HG02678 (cell line): ENCODE results near the gene PRSS8.
"Not testable (repeated sequence)": the region's sequence is repeated elsewhere in the genome, so short reads cannot be mapped to it uniquely, and the experiment has no call there.

Source experiments
- ATAC-seq: cut with Tn5 transposase; IDR thresholded peaks from one replicate; pipeline ENCODE4 v1.9.1; 2021; ENCODE audit warnings: mild to moderate bottlenecking, moderate library complexity; ENCODE audit not compliant: unreplicated experiment

The PRSS8 gene

GRCh38 chr16:31135535-31136286 is at the start of gene PRSS8:
Gene PRSS8 (minus strand): TSS chr16:31135727. CDS start chr16:31135498, 229 bp downstream.
- ATAC-seq: no peak

- ATAC-seq: no peak
Observed at GRCh38 chr16:31184888-31185287, 49.4 kb upstream of the PRSS8 start.

- ATAC-seq: no peak
Observed at GRCh38 chr16:31183432-31184428, 48.2 kb upstream of the PRSS8 start.

- ATAC-seq: no peak
Observed at GRCh38 chr16:31182391-31182790, 46.9 kb upstream of the PRSS8 start.

GRCh38 chr16:31181102-31181830 is 45.7 kb upstream of the PRSS8 start:
- no peak for ATAC-seq

GRCh38 chr16:31179747-31180459 is 44.4 kb upstream of the PRSS8 start, which contains the start of gene FUS:
Gene FUS (plus strand): TSS chr16:31180139. CDS start chr16:31180215, 76 bp downstream.
- peak; percentile 57 for ATAC-seq

GRCh38 chr16:31179219-31179746 is 43.8 kb upstream of the PRSS8 start:
- peak; percentile 1 for ATAC-seq

GRCh38 chr16:31177136-31177535 is 41.6 kb upstream of the PRSS8 start:
- no peak for ATAC-seq

- ATAC-seq: not testable (repeated sequence)
Observed at GRCh38 chr16:31170048-31170447, 34.5 kb upstream of the PRSS8 start.

- ATAC-seq: no peak
Observed at GRCh38 chr16:31168848-31169247, 33.3 kb upstream of the PRSS8 start.

GRCh38 chr16:31167315-31167714 is 31.8 kb upstream of the PRSS8 start:
- ATAC-seq: no peak

- no peak for ATAC-seq
Observed at GRCh38 chr16:31157136-31157535, 21.6 kb upstream of the PRSS8 start.

GRCh38 chr16:31150976-31151375 is 15.4 kb upstream of the PRSS8 start:
- not testable (repeated sequence) for ATAC-seq

GRCh38 chr16:31149894-31150890 is 14.7 kb upstream of the PRSS8 start, which contains the start of gene PRSS36:
Gene PRSS36 (minus strand): TSS chr16:31150066. CDS start chr16:31150035, 31 bp downstream.
- ATAC-seq: no peak

- no peak for ATAC-seq
Observed at GRCh38 chr16:31149332-31149731, 13.8 kb upstream of the PRSS8 start.

- no peak for ATAC-seq
Observed at GRCh38 chr16:31148896-31149295, 13.4 kb upstream of the PRSS8 start.

- no peak for ATAC-seq
Observed at GRCh38 chr16:31148281-31148728, 12.8 kb upstream of the PRSS8 start.

- no peak for ATAC-seq
Observed at GRCh38 chr16:31147574-31147973, 12.0 kb upstream of the PRSS8 start.
